Right ventricle myocardium superior (tissue), 1 donor: ENCODE measurements around the gene ARMH4. TPM values are rescaled to one million over a fixed set of nuclear protein-coding genes. Genes with fewer than 3 reads are reported as not detected.

Experiments
- ATAC-seq: fragments of 200-7000 bp; cut with Tn5 transposase; one replicate; pipeline ENCODE4 v1.9.1; 2020; ENCODE audit warnings: mild to moderate bottlenecking; ENCODE audit not compliant: poor library complexity
- DNase-seq: peaks from one replicate; pipeline ENCODE4 v3.0.0-alpha.2; 2020
- intact Hi-C: fragments of 100-400 bp; cut with DNase I; formaldehyde crosslinking; loops from one replicate; pipeline ENCODE4 v1.11.2; 2022
- total RNA-seq: library from RNA; stranded (reverse); fragmentation: NEBNext Ultra II Directional; extraction: Animal tissue kit (Norgen Biotek cat#: 25700); gene quantifications from one replicate; pipeline ENCODE4 v1.2.1, GENCODE V29; 2021
- donor health status: DM: no; HTN: yes; CAD: no; lungs with severe emphysema.

Gene ARMH4
- total RNA-seq, 1 donor from 2014 or later, result 6.2 TPM

DNA sequence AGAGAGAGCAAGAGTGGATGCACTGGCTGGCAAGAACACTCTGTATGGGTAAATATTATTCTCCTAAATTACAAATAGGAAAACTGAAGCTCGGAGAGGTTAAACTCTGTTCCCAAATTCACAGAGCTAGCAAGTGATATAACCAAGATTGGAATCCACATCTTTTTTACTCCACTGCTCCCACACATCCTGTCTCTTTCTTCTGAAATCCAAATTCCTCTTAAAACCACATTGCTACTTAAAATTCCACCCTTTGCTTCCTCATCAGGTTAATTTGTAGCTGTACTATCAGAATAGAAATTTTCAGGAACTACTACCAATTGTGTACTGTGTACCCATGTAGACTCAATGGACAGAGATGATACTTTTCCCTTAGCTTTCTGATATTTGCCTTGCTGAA lies 74.4 kb downstream of the ARMH4 start:
- ATAC-seq (no peak), DNase-seq (no peak)
- intact Hi-C loops, result no loop called here

DNA sequence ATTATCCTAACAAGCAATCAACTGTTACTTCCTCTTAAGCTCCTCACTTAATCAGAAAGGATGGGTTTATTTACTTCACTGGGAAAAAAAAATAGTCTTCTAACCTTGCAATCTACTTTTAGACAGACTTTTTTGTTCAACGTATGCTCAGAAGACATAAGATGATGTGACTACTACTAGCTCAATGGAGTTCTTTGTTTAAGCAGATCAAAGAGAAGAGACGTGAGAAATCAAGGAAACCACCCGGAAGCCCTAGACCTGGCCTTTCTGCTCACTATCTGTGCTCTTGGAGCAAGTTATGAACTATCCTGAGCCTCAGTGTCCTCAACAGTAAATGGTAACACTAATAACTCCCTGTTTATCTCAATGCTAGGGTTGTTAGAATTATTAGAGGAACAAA lies 78.5 kb downstream of the ARMH4 start:
- ATAC-seq (no peak), DNase-seq (no peak)
- intact Hi-C loops, result loop anchor here (2.0 kb wide), 1 partner anchor 587 kb away; no protein-coding TSS in a partner anchor

DNA sequence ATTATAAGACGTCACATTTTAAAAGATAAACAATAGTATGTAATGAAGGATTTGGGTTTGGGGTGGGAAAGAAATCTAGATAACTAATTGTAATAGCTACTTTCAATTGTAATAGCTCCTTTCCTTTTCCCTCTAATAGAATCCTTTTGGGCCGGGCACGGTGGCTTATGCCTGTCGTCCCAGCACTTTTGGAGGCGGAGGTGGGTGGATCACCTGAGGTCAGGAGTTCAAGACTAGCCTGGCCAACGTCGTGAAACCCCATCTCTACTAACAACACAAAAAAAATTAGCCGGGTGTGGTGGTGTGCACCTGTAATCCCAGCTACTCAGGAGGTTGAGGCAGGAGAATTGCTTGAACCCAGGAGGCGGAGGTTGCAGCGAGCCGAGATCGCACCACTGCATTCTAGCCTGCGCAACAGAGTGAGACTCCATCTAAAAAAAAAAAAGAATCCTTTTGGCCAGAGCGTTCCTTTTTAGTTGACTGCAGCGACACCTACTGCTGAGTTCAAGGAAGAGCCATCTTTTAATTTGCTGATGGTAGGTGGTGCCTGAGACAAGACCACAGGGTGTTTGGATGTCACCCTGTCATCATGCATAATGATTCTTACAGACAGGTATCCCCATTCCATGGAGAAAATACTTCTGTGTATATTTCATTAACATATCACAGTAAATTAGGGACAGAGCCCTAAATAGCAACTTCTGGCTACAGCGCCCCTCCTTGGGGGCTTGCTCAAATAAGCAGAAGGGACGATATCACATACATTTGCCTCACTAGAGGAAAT lies 79.5 kb downstream of the ARMH4 start:
- ATAC-seq, result peak; percentile 85
- DNase-seq, result no peak
- intact Hi-C loops, result loop anchor here (2.0 kb wide), 1 partner anchor 586 kb away; no protein-coding TSS in a partner anchor

DNA sequence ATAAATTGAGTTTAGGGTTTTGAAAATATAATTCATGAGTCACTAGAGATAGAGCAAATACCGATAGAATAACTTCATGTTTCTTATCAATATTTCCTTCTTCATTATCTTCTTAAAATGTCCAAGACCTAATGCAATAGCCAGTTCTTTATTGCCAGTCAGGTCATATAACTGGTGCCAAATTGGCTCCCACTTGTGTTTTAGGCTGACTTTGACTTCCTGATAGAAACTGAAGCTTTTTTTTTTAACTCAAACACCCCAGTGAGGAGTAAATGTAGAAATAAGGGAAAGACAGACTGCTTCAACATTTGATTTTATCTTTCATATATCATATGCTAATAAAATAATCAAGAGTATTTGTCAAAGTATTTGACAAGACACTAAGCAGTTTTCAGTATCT lies 80.7 kb downstream of the ARMH4 start:
- intact Hi-C loops, result no loop called here

DNA sequence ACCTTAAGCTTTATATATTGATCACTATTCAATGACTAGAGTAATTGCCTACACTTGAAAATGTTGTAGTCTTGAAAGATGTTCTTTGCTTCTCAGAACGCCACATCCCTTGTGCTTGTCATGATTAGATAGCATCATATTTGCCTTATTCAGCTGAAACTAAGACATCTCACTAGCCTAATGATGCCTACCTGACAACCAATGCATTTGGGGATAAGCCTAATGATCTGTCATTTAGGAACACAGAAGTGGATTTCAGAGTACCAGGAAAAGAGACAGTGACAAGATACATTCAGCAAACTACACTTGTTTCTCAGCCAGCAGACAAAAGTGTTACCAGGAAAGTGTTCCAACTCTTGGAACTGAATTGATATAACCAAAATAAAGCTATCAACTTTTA lies 83.7 kb downstream of the ARMH4 start:
- ATAC-seq (no peak), DNase-seq (no peak)
- intact Hi-C loops, result no loop called here

More for the DNA sequence above, 80.7 kb downstream of the ARMH4 start:
- DNase-seq, result no peak
- no peak for ATAC-seq

DNA sequence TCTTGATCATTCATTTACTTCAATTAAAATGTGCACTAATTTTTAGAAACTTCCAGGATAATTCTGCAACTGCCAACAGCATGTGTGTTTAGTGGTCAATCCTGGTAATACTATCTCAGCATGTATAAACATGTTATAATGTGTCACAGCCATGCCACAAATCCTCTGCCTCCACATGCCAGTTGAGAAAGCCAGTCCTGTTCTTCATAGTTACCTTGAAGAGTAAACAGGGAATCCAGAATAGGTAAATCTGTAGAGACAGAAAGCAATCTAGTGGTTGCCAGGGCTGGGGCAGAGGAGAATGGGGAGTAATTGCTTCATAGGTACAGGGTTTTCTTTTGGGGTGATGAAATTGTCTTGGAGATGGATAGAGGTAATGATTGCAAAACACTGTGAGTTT lies 85.9 kb downstream of the ARMH4 start:
- intact Hi-C loops, result no loop called here
- ATAC-seq, result no peak
- DNase-seq, result no peak

DNA sequence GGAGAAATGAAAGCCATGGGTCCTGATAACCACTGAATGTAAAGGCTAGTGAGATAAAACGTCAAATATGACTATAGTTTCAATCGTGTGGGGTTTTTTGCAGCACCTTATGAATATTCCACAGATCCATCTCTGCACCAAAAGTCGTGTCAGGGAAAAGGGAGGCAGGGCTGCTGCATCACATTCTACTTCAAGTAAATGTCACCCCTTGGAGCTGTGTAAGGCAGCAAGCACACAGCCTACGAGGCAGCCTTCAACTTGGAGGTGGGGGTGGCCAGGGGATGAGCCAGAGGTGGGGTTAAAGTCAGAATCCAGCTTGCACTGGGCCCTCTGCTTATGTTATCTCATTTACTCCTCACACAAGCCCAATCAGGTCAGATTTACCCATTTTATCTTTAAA lies 90.4 kb downstream of the ARMH4 start:
- DNase-seq, result no peak
- ATAC-seq, result no peak
- intact Hi-C loops, result no loop called here

DNA sequence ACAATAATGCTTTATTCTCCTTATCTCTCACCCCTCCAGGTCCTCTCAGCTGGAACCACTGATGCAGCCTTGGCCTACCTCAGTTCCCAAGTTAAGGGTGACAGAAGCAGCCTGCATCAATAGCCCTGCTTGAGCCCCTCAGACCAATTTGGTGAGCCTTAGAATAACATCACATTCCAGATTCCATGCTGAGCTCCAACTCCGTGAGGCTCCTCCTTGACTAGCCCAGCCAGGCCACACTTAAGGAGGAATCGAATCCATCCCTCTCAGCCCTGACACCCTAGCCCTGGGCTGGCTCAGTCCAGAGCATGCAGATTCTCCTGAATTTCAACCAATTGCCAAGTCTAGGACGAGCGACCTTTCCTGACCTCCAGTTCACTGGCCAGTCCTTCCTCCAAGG lies 91.1 kb downstream of the ARMH4 start:
- DNase-seq (no peak), ATAC-seq (no peak)
- intact Hi-C loops, result no loop called here

DNA sequence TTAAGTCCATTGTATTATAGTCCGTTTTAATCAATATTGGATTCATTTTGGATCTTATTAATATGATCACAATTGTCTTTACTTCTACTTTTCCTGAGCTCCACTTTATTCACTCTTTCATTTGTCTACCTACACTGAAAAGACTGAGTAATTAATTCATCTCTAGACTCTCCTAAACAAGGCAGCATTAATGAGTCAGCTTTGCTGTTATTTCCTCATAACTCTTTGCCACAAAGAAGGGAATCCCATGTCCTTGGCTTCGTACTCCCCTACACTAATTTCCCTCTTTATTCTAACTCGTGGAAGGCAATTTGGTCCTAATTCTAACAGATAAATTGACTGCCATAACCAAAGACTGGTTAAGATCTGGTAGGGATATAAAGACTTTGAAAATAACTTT lies 91.9 kb downstream of the ARMH4 start:
- no peak for ATAC-seq
- intact Hi-C loops, result no loop called here
- no peak for DNase-seq

DNA sequence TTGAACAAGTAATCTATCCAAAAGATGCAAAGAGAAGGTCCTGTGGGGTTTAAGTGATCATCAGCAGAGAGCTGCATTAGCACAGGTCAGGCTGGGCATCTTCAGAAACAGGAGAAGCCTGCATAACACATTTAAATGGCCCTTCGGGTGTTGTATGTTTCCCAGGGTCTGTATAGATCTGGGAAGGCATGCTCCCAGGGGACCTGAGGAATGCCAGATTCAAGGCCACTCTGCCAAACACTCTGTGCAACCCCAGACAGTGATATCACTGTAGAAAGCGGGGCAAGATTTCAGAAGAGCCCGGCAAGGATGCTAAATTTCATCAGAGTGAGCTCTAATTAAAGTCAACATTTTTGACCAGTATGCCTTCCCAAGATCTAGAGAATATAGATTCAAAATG lies 92.9 kb downstream of the ARMH4 start:
- intact Hi-C loops, result no loop called here
- DNase-seq (no peak), ATAC-seq (no peak)

DNA sequence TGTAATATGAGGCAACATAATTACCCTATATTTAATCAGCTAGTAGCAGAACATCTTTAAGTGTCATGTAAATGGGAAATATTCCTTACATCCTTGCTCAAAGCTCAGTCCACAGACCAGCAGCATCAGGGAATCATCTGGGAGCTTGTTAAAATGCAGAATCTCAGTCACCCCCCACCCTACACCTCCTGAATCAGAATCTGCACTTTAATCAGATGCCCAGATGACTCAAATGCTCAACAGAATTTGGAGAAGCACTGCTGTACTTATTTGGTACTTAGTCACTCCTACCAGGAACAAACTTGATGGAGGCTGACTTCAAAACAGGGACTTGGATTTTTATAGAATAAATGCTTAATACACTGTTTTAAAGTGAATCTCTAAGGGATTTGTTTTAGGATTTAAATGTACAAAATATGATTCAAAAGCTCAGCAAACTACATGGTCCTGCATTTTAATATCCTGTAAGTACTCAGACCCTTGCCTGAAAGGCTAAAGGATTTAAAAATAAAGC lies 96.5 kb downstream of the ARMH4 start:
- DNase-seq (no peak), ATAC-seq (no peak)
- intact Hi-C loops, result no loop called here

DNA sequence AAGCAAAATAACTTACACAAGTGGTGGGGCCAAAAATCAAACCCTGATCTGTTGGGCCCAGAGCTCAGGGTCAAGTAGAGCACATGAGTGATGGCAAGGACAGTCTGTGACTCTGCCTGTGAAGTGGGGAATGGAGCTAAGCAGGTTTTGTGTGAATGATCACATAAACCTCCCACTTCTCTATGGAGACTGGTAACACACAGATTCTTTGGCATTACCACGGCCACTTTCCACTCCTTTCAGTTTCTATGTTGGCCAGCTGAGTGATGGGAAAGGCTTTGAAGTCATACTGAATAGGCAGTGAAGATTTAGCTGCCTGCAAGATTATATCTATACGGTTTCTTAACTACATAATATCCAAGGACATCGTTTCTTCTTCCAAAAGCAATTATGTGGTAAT lies 97.9 kb downstream of the ARMH4 start:
- intact Hi-C loops, result no loop called here
- ATAC-seq (no peak), DNase-seq (no peak)

DNA sequence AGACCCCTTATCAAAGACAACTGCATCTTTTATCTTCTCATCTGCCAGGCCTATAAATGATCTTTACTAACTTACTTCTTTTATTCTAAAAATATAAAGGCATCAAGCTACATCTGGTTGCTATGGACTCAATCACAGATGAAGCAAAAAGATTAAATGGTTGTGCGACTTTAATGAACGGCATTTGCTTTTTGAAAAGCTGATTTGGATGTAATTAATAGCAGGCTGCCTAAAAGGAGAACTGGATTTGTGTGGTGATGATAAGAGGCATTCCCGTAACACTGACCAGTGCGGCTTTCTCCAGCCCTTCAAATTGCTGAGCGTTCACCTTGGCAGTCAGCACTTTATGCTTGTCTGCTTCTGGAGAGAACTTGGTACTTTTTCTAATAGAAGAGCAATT lies 103.8 kb downstream of the ARMH4 start:
- DNase-seq, result no peak
- ATAC-seq, result peak; percentile 68
- intact Hi-C loops, result no loop called here

DNA sequence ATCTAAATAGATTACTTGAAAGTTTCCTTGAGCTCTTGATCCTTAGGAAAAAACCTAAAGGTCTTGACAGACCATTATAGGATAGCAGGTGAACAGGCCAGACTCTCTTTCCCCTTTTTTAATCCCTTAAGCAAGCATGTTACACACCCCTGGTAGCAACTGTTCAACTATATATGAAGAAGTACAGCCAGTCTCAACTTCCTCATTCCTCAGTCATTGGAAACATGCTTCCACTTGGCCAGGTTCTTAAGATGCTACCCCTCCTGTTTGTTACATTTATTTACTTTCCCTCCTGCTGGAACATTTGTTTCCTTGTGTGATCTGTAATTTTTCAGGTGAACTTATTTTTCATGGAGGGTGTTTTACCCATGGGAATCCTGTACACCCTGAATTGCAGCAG lies 124.1 kb downstream of the ARMH4 start:
- intact Hi-C loops, result no loop called here
- no peak for DNase-seq
- ATAC-seq, result no peak

DNA sequence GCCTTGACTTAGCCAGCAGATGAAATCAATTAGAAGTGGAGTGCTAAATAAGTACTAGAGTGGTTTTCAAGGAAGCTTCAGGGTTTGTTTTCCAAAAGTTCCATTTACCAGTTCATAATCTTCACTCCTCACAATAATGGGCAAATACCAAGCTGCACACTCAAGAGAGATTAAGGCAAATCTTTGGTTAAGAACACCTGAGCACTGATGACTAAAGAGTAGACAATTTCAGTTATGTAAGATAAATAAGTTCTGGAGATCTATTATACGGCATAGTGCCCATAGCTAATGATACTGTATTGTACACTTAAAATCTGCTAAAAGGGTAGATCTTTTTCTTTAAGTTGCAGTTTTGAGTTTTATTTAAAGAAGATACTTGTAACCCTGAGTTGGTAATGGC lies 125.0 kb downstream of the ARMH4 start:
- no peak for ATAC-seq
- intact Hi-C loops, result no loop called here
- DNase-seq, result no peak

DNA sequence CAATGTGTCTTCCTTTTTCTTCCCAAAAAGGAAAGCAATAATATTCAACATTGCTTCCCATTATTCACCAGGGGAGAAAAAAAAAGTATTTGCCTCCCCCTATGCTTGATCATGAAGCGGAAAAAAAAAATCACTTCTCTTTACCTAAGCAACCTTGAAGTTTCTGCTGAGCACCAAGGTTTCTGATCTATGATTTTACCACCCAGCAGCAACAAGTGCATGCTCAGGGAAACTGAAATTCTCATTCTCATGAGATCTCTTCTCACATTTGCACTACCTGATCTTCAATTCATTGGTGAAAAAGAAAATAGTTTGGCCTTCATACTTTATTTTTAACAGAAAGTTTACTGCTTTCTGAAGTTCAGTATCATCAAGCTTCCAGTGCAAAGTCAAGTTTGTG lies 125.8 kb downstream of the ARMH4 start:
- no peak for ATAC-seq
- intact Hi-C loops, result no loop called here
- no peak for DNase-seq

DNA sequence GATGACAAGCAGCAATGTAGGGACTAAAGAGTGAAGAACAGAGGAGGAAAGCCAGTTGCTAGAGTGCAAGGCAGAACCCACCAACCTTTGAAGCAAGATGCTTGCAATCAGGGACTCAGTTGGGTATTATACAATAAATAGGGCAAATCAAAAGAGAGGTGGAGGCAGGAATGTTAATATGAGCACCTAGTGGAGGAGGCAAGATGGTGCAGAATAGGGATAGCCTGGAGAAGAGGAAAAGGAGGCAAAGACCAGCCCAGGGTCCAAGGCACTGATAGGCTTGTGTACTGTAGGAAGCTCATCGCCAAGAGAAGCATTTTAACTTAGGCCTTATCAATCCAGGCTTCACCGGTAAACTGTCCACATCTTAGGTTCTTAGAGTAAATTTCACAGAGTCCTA lies 137.2 kb downstream of the ARMH4 start:
- DNase-seq (no peak), ATAC-seq (no peak)
- intact Hi-C loops, result no loop called here

DNA sequence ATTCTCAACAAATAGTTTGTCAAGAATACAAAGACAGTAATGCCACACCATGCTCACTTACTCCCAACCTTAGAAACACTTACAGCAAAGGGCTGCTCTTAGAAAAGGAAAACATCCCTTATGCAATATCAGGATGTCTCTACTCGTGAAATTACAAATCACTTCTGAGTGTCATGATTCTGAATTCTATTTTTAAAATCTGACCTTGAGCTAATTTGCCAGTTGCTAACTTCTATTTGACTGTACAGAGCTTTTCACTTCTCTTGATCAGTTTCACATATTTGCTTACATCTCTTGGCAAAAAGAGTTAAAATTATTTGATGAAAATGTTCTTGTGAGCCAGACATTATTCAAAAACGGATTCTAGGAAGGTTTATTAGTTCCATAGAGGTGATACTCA lies 149.4 kb downstream of the ARMH4 start:
- ATAC-seq, result no peak
- DNase-seq, result no peak
- intact Hi-C loops, result no loop called here

DNA sequence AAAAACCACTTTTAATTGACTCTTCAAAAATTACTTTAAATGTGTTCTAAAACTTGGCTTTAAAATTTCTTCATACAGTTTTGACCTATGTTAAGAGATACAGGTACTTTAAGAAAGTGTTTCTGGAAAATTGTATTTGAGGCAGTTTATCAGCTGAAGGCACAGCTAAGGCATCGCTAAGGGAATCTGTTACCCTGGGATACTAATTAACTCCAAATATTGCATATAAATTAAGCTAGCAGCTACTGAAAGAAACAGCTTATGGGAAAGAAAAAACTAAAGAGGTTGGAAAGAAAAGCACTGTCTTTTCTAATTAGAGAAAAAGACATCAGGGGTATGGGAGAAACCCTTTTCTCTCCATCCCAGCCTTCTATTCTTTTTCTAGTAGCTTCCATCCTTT lies 152.0 kb downstream of the ARMH4 start:
- ATAC-seq, result no peak
- DNase-seq, result no peak
- intact Hi-C loops, result no loop called here

DNA sequence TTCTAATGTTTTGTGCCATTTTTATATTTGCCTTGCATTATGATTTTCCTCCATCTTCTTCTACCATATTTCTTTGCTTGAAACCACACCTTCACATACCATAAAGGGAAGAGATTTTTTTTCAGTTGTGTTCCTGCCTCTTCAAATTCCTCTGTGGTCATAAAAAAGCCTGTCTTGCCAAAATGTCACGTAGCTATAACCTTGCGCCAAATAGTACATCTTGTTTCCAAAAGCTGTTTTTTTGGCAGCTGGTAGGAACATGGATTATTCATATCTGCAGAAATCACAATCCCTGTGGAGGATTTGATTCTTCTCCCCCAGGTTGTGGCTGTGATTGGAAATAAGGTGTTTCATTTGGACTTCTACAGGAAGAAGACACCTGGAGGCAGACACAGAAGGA lies 152.5 kb downstream of the ARMH4 start:
- DNase-seq, result no peak
- ATAC-seq, result no peak
- intact Hi-C loops, result no loop called here

DNA sequence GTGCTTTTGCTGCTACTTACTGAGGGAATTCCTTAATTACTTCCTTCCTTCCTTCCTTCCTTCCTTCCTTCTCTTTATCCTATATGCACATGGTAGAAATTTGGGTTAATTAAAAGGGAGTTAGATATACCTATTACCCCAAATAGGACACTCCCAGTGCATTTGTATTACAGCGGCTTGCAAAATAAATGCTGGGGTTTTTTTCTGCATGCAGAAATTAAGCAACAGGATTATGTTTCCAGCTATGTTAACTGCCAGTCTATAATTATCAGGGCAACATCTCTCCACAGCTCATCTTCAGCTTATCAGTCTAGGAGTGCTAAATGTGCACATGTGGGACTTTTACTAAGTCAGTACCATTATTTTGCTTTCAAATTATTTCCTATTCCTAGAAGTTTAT lies 153.2 kb downstream of the ARMH4 start:
- DNase-seq, result no peak
- no peak for ATAC-seq
- intact Hi-C loops, result no loop called here
